Peyer's patch (tissue), 4 donors: ENCODE results near the gene OR51B4.

Source experiments
- CTCF ChIP-seq, 6 experiments: fragments of 450-650 bp in 4 of 6; fragments of 200-600 bp in 2 of 6; sonication (generic) in 1 of 6; IDR thresholded peaks; one replicate each; pipeline ENCODE4 v1.5.1; 2017 to 2019; ENCODE audit warnings: antibody characterized with exemption in 6 of 6, mild to moderate bottlenecking in 3 of 6, moderate library complexity in 1 of 6
- POLR2A ChIP-seq, 2 donors: fragments of 450-650 bp; IDR thresholded peaks; one replicate each; pipeline ENCODE4 v1.5.1; 2017; ENCODE audit warnings: antibody characterized with exemption in 2 of 2, mild to moderate bottlenecking in 2 of 2, moderate library complexity in 2 of 2

GRCh38 chr11:5351208-5351607, 49.5 kb upstream of the OR51B4 start, which contains the start of gene OR51B6:
- TF ChIP-seq CTCF (IDR thresholded peaks at IDR 0.05) (no peak), POLR2A (IDR thresholded peaks at IDR 0.05) (no peak)
